Vagina (tissue), 2 donors: ENCODE results near the gene ALKBH6. TPM values are rescaled to one million over a fixed set of nuclear protein-coding genes. Genes with fewer than 3 reads are reported as not detected.
"Not testable (repeated sequence)": the region's sequence is repeated elsewhere in the genome, so short reads cannot be mapped to it uniquely, and the experiment has no call there.

ENCODE experiments used
- DNase-seq, 2 donors: peaks; one replicate each; pipeline ENCODE4 v3.0.0-alpha.2; 2017; ENCODE audit errors: extremely low spot score in 2 of 2
- H3K27ac ChIP-seq: fragments of 200-600 bp; sonication (generic); one replicate; pipeline ENCODE4 v1.5.1; 2019
- H3K27me3 ChIP-seq: fragments of 200-600 bp; sonication (generic); one replicate; pipeline ENCODE4 v1.5.1; 2019
- H3K36me3 ChIP-seq, 2 donors: fragments of 200-600 bp; sonication (generic); one replicate each; pipeline ENCODE4 v1.5.1; 2017 to 2019
- H3K4me1 ChIP-seq: fragments of 200-600 bp; sonication (generic); one replicate; pipeline ENCODE4 v1.5.1; 2019
- H3K4me3 ChIP-seq, 2 donors: fragments of 200-600 bp; sonication (generic); 1 replicate in 1 of 2; 2 replicates in 1 of 2; pipeline ENCODE4 v1.5.1; 2016 to 2019
- H3K9me3 ChIP-seq: fragments of 200-600 bp; sonication (generic); one replicate; pipeline ENCODE4 v1.5.1; 2019
- POLR2A ChIP-seq, 2 donors: fragments of 450-650 bp; IDR thresholded peaks; one replicate each; pipeline ENCODE4 v1.6.1; 2017; ENCODE audit warnings: antibody characterized with exemption in 2 of 2, mild to moderate bottlenecking in 2 of 2, moderate library complexity in 2 of 2
- POLR2AphosphoS5 ChIP-seq, 2 donors: sonication (generic); formaldehyde crosslinking; IDR thresholded peaks; one replicate each; pipeline ENCODE4 v1.9.0; 2017; ENCODE audit warnings: antibody characterized with exemption in 2 of 2, mild to moderate bottlenecking in 2 of 2, low read depth in 1 of 2; ENCODE audit not compliant: insufficient read depth in 1 of 2
- intact Hi-C: fragments of 100-400 bp; cut with DNase I; formaldehyde crosslinking; loops from one replicate; pipeline ENCODE4 v1.15.1; 2023
- total RNA-seq: library from RNA; depleted of rRNA; stranded (reverse); fragments of >200 nt; gene quantifications from one replicate; pipeline ENCODE4 v1.2.3, GENCODE V29; 2016
- TF ChIP-seq, protein P1 (sequence below), 3 experiments: fragments of 450-650 bp in 2 of 3; fragments of 200-600 bp in 1 of 3; sonication (generic) in 1 of 3; IDR thresholded peaks; one replicate each; pipeline ENCODE4 v1.5.1; 2017 to 2019; ENCODE audit warnings: antibody characterized with exemption in 3 of 3, mild to moderate bottlenecking in 2 of 3, moderate library complexity in 2 of 3

The ALKBH6 gene
- total RNA-seq, 1 donor from 2014 or later: 21.9 TPM

DNA sequence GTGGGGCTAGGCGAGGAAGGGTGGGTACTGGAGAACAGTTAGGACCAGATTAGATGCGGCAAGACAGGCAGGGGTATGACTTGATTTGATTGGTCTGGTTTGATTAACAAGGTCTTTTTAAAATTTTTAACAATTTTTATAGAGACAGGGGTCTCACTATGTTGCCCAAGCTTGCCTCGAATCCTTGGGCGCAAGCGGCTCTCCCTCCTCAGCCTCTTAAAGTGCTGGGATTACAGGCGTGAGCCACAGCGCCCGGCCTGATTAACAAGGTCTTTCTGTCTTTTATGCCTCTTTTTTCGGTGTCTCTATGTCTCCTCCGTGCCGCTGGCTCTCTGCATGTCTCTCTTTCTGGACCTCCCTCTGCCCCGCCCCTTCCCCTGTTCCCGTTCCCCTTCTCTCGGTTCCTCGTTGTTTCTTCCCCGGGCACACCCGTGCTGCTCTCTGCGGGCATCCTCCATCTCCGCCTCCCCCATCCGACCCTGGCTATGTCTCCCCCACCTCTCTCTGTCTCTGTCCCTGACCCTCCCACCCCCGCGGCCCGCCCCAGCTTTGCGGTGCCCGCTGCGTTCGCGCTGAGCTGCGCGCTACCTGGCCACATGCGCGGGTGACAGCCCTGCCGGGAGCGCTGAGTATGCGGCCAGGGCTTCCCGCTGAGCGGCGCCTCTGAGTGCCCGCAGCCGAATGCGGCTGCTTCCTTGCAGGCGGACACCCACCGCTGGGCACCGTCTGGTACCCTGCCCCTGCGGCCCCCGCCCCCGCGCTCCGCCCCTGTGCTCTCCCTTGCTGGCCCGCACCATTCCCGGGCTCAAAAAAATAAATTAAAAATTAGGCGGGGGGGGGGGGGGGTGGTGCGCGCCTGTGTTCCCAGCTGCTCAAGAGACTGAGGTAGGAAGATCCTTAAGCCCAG lies 27.1 kb downstream of the ALKBH6 start:
- TF ChIP-seq POLR2A (IDR thresholded peaks at IDR 0.05): no peak
- TF ChIP-seq, protein P1, sequence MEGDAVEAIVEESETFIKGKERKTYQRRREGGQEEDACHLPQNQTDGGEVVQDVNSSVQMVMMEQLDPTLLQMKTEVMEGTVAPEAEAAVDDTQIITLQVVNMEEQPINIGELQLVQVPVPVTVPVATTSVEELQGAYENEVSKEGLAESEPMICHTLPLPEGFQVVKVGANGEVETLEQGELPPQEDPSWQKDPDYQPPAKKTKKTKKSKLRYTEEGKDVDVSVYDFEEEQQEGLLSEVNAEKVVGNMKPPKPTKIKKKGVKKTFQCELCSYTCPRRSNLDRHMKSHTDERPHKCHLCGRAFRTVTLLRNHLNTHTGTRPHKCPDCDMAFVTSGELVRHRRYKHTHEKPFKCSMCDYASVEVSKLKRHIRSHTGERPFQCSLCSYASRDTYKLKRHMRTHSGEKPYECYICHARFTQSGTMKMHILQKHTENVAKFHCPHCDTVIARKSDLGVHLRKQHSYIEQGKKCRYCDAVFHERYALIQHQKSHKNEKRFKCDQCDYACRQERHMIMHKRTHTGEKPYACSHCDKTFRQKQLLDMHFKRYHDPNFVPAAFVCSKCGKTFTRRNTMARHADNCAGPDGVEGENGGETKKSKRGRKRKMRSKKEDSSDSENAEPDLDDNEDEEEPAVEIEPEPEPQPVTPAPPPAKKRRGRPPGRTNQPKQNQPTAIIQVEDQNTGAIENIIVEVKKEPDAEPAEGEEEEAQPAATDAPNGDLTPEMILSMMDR (IDR thresholded peaks at IDR 0.05): no peak
- TF ChIP-seq POLR2AphosphoS5 (IDR thresholded peaks at IDR 0.05; ENCODE audit: insufficient read depth in 1 of 2, low read depth in 1 of 2): no peak
- Histone ChIP-seq H3K4me3 (peak overlapping the region; percentile 33 to 42), H3K27me3 (no peaks in the 10 kb centered on the region)

DNA sequence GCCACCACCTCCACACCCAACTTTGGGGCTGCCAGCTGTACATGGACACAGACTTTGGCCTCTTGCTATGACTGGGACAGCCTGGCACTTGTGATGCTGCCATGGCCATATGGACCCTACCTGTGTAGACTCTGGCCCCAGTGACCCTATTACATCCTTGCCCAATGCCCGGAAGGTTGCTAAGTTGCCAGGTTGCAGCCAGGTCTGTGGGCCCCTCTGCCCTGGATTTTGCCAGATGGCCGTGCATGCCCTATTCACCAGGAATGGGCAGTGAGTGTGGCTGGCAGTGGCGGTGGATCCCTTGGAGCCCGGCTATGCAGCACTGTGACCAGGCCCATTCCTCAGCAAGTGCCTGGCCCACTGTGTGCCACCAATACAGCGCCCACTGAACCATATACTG lies 27.9 kb downstream of the ALKBH6 start:
- no peaks in the 10 kb centered on the region for H3K27me3 ChIP-seq

More for the DNA sequence above, 27.1 kb downstream of the ALKBH6 start:
- DNase-seq: no peak
- intact Hi-C loops: no loop called here
- H3K36me3 ChIP-seq: no peaks in the 10 kb centered on the region
- H3K9me3 ChIP-seq: no peaks in the 10 kb centered on the region
- no peak overlapping the region for H3K27ac ChIP-seq
- H3K4me1 ChIP-seq: peaks cover 11% of the 10 kb centered on the region

DNA sequence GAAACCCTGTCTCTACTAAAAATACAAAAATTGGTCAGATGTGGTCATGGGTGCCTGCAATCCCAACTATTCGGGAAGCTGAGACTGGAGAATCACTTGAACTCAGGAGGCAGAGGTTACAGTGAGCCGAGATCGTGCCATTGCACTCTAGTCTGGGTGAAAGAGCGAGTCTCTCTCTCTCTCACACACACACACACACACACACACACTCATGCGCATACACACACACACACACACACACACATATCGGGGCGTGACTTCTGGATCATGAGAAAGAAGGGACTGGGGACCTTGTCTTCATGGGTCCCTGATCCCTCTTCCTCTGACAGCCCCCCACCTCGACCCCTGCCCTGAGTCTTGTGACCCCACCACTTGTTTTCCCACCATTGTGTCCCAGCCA lies 30.8 kb downstream of the ALKBH6 start:
- TF ChIP-seq, protein P1 (IDR thresholded peaks at IDR 0.05): no peak
- TF ChIP-seq POLR2A (IDR thresholded peaks at IDR 0.05) (no peak), POLR2AphosphoS5 (IDR thresholded peaks at IDR 0.05; ENCODE audit: insufficient read depth in 1 of 2, low read depth in 1 of 2) (no peak)
- no peaks in the 10 kb centered on the region for H3K36me3 ChIP-seq
- H3K4me3 ChIP-seq: no peak overlapping the region
- H3K27ac ChIP-seq: no peak overlapping the region
- intact Hi-C loops: no loop called here
- H3K4me1 ChIP-seq: peaks cover 11% of the 10 kb centered on the region
- no peak for DNase-seq
- no peaks in the 10 kb centered on the region for H3K27me3 ChIP-seq
- no peaks in the 10 kb centered on the region for H3K9me3 ChIP-seq

More for the DNA sequence above, 27.9 kb downstream of the ALKBH6 start:
- TF ChIP-seq, protein P1 (IDR thresholded peaks at IDR 0.05): no peak
- TF ChIP-seq POLR2AphosphoS5 (IDR thresholded peaks at IDR 0.05; ENCODE audit: insufficient read depth in 1 of 2, low read depth in 1 of 2): no peak
- no peak for TF ChIP-seq POLR2A (IDR thresholded peaks at IDR 0.05)
- Histone ChIP-seq H3K27ac (no peak overlapping the region), H3K36me3 (no peaks in the 10 kb centered on the region), H3K9me3 (no peaks in the 10 kb centered on the region), H3K4me3 (no peak overlapping the region), H3K4me1 (peaks cover 11% of the 10 kb centered on the region)
- intact Hi-C loops: no loop called here
- no peak for DNase-seq

DNA sequence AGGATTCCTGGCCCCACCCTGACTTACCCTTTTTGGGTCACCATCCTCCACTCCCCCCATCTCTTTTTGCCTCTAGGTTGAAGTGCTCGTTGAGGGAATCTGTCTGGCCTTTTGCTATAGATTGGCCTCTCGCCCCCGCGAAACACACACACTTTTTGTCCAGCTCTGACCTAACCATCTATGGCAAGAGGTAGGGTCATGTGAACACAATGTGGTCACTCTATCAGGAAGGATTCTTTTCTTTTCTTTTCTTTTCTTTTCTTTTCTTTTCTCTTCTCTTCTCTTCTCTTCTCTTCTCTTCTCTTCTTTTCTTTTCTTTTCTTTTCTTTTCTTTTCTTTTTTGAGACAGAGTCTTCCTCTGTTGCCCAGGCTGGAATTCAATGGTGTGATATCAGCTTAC lies 33.0 kb downstream of the ALKBH6 start:
- H3K9me3 ChIP-seq, H3K27me3 ChIP-seq, intact Hi-C loops, H3K4me1 ChIP-seq, H3K36me3 ChIP-seq, DNase-seq, H3K27ac ChIP-seq, H3K4me3 ChIP-seq: not testable (repeated sequence)

DNA sequence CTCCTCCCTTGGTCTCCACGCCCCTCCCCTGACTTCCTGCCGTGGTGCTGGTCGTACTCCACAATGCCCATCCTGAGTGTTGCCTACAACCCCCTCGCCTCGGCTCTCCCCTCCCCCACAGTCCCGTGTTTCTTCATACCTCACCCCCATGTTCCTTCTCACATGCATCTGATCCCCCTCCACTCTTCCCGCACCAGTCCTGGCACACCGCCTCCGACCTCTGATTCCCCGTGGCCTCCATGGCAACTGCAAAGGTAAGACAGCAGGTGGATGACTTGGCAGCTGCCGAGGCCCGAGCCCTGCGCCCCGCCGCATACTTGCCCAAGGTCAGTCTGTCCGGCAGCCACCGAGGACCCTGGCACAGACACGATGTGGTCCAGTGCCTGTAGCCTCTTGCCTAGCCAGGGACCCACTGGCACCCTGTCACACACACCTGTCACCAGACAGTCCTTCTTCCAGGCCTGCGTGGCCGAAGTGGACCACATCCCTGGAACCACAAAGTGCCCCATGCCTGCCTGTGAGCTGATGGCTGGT lies 35.1 kb downstream of the ALKBH6 start:
- intact Hi-C loops: no loop called here

More for the DNA sequence above, 35.1 kb downstream of the ALKBH6 start:
- Histone ChIP-seq H3K9me3 (no peaks in the 10 kb centered on the region), H3K4me1 (no peaks in the 10 kb centered on the region), H3K36me3 (no peaks in the 10 kb centered on the region), H3K4me3 (no peak overlapping the region), H3K27me3 (no peaks in the 10 kb centered on the region), H3K27ac (no peak overlapping the region)
- DNase-seq: no peak
- no peak for TF ChIP-seq POLR2A (IDR thresholded peaks at IDR 0.05)
- no peak for TF ChIP-seq POLR2AphosphoS5 (IDR thresholded peaks at IDR 0.05; ENCODE audit: insufficient read depth in 1 of 2, low read depth in 1 of 2)
- TF ChIP-seq, protein P1 (IDR thresholded peaks at IDR 0.05): no peak
